ENCODE results near the gene AFAP1.

The AFAP1 gene

GRCh38 chr4:7892212-7893019 lies 47.2 kb downstream of the AFAP1 start:
- DNase-seq (ENCODE audit: low spot score) = no peak

GRCh38 chr4:7890635-7891393 lies 48.8 kb downstream of the AFAP1 start:
- DNase-seq (ENCODE audit: low spot score) = peak; percentile 18

GRCh38 chr4:7887436-7887835 lies 52.2 kb downstream of the AFAP1 start:
- no peak for DNase-seq (ENCODE audit: low spot score)

GRCh38 chr4:7886007-7886973 lies 53.4 kb downstream of the AFAP1 start:
- no peak for DNase-seq (ENCODE audit: low spot score)

GRCh38 chr4:7885216-7886006 lies 54.2 kb downstream of the AFAP1 start:
- no peak for DNase-seq (ENCODE audit: low spot score)

- no peak for DNase-seq (ENCODE audit: low spot score)
Measured at GRCh38 chr4:7880683-7881082, 59.0 kb downstream of the AFAP1 start.

GRCh38 chr4:7879127-7879526 lies 60.5 kb downstream of the AFAP1 start:
- no peak for DNase-seq (ENCODE audit: low spot score)

- DNase-seq (ENCODE audit: low spot score) = no peak
Measured at GRCh38 chr4:7878323-7878722, 61.3 kb downstream of the AFAP1 start.

- DNase-seq (ENCODE audit: low spot score) = no peak
Measured at GRCh38 chr4:7877176-7877575, 62.5 kb downstream of the AFAP1 start.

GRCh38 chr4:7876201-7876875 lies 63.3 kb downstream of the AFAP1 start:
- no peak for DNase-seq (ENCODE audit: low spot score)

- DNase-seq (ENCODE audit: low spot score) = no peak
Measured at GRCh38 chr4:7874838-7875237, 64.8 kb downstream of the AFAP1 start.

- no peak for DNase-seq (ENCODE audit: low spot score)
Measured at GRCh38 chr4:7873881-7874280, 65.8 kb downstream of the AFAP1 start.

- DNase-seq (ENCODE audit: low spot score) = no peak
Measured at GRCh38 chr4:7872264-7872771, 67.3 kb downstream of the AFAP1 start.

- DNase-seq (ENCODE audit: low spot score) = no peak
Measured at GRCh38 chr4:7871356-7871755, 68.3 kb downstream of the AFAP1 start.

- no peak for DNase-seq (ENCODE audit: low spot score)
Measured at GRCh38 chr4:7868892-7869471, 70.7 kb downstream of the AFAP1 start.

GRCh38 chr4:7868436-7868775 lies 71.3 kb downstream of the AFAP1 start:
- DNase-seq (ENCODE audit: low spot score) = no peak

GRCh38 chr4:7867701-7868435 lies 71.8 kb downstream of the AFAP1 start:
- DNase-seq (ENCODE audit: low spot score) = no peak

- DNase-seq (ENCODE audit: low spot score) = no peak
Measured at GRCh38 chr4:7867191-7867590, 72.5 kb downstream of the AFAP1 start.

- DNase-seq (ENCODE audit: low spot score) = no peak
Measured at GRCh38 chr4:7865533-7865932, 74.1 kb downstream of the AFAP1 start.

- DNase-seq (ENCODE audit: low spot score) = no peak
Measured at GRCh38 chr4:7864685-7865084, 75.0 kb downstream of the AFAP1 start.

All from RKO (cell line).